ENCODE results near the gene ZNF740.

ZNF740 gene

GRCh38 chr12:53231921-53232645 is 51.6 kb downstream of the ZNF740 start, which contains the start of gene RARG:
Gene RARG (minus strand): TSS chr12:53232209. CDS start chr12:53227545, 4,664 bp downstream.
- DNase-seq (ENCODE audit: low read depth) = no peak
- no peak for TF ChIP-seq CTCF (IDR thresholded peaks at IDR 0.05; ENCODE audit: low read depth, low read length, missing control alignments)
- peak within 1 kb of the TSS; percentile 52 for H3K4me3 ChIP-seq (ENCODE audit: low read depth, low read length)

- no peak for TF ChIP-seq CTCF (IDR thresholded peaks at IDR 0.05; ENCODE audit: low read depth, low read length, missing control alignments)
- no peak for DNase-seq (ENCODE audit: low read depth)
- H3K4me3 ChIP-seq (ENCODE audit: low read depth, low read length) = no peak overlapping the region
Measured at GRCh38 chr12:53232646-53233461, 52.3 kb downstream of the ZNF740 start.

- TF ChIP-seq CTCF (IDR thresholded peaks at IDR 0.05; ENCODE audit: low read depth, low read length, missing control alignments) = no peak
- H3K4me3 ChIP-seq (ENCODE audit: low read depth, low read length) = no peak overlapping the region
- DNase-seq (ENCODE audit: low read depth) = no peak
Measured at GRCh38 chr12:53233671-53234121, 53.2 kb downstream of the ZNF740 start.

- TF ChIP-seq CTCF (IDR thresholded peaks at IDR 0.05; ENCODE audit: low read depth, low read length, missing control alignments) = no peak
- no peak overlapping the region for H3K4me3 ChIP-seq (ENCODE audit: low read depth, low read length)
- DNase-seq (ENCODE audit: low read depth) = no peak
Measured at GRCh38 chr12:53234271-53234914, 53.9 kb downstream of the ZNF740 start.

GRCh38 chr12:53235164-53235563 is 54.6 kb downstream of the ZNF740 start:
- TF ChIP-seq CTCF (IDR thresholded peaks at IDR 0.05; ENCODE audit: low read depth, low read length, missing control alignments) = no peak
- no peak for DNase-seq (ENCODE audit: low read depth)
- H3K4me3 ChIP-seq (ENCODE audit: low read depth, low read length) = no peak overlapping the region

GRCh38 chr12:53235742-53236442 is 55.4 kb downstream of the ZNF740 start:
- TF ChIP-seq CTCF (IDR thresholded peaks at IDR 0.05; ENCODE audit: low read depth, low read length, missing control alignments) = no peak
- H3K4me3 ChIP-seq (ENCODE audit: low read depth, low read length) = no peak overlapping the region
- no peak for DNase-seq (ENCODE audit: low read depth)
